ENCODE results near the gene CARD18.

GRCh38 chr11:105092256-105093239 lies 47.0 kb downstream of the CARD18 start:
- TF ChIP-seq POLR2A (IDR thresholded peaks at IDR 0.05) (no peak), CTCF (IDR thresholded peaks at IDR 0.05 in 4 of 5, conservative IDR thresholded peaks at IDR 0.05 in 1 of 5) (no peak)
